ENCODE results near the gene RARRES1.

- TF ChIP-seq CTCF (conservative IDR thresholded peaks at IDR 0.05; ENCODE audit: low read depth, low read length) (no peak), EZH2 (IDR thresholded peaks at IDR 0.05; ENCODE audit: low read length, unreplicated experiment) (no peak)
Observed at GRCh38 chr3:158696618-158697017, 35.6 kb downstream of the RARRES1 start.

All from PC-3 (cell line).